Measurements from ENCODE around the gene ATP6V1C2.

Gene ATP6V1C2

DNA sequence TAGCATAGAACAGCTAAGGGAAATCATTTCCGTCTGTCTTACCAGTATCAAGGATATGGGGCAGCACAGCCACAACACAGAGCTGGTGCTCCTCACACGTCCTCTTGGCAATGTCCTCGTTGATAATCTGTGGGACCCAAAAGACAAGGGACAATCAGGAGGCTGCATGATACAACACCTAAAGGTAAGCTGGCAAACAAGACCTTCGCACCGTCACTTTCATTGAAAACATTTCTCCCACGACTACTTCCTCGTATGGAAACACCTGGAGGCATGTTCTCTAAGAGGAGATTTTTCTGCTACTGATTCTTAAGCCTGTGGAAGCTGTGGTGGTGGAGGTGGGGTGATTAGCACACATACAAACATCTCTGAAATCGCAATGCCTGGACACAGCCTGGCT, 67.4 kb downstream of the ATP6V1C2 start:
- POLR2A ChIA-PET: no interaction called here
- H3K4me3 ChIP-seq (ENCODE audit: low read depth, low read length): no peak overlapping the region
- H3K9me3 ChIP-seq (ENCODE audit: control insufficient read depth, insufficient read depth, low read depth, low read length): no peaks in the 10 kb centered on the region
- no peaks in the 10 kb centered on the region for H3K4me1 ChIP-seq (ENCODE audit: control insufficient read depth, insufficient read depth, low read length)
- no peak overlapping the region for H3K27ac ChIP-seq (ENCODE audit: extremely low read depth, low read depth, low read length)
- TF ChIP-seq ZNF555 (tag by site-specific recombination; conservative IDR thresholded peaks at IDR 0.05) (no peak), ZEB2 (tag by site-specific recombination; IDR thresholded peaks at IDR 0.05) (no peak), ZBTB1 (tag by site-specific recombination; IDR thresholded peaks at IDR 0.05) (no peak), ZNF704 (tag by site-specific recombination; IDR thresholded peaks at IDR 0.05) (no peak), ZIC2 (tag by site-specific recombination; IDR thresholded peaks at IDR 0.05) (no peak), IKZF3 (tag by site-specific recombination; IDR thresholded peaks at IDR 0.05) (no peak), YY2 (tag by site-specific recombination; IDR thresholded peaks at IDR 0.05) (no peak), ZNF112 (tag by site-specific recombination; IDR thresholded peaks at IDR 0.05) (no peak), GLI2 (tag by site-specific recombination; IDR thresholded peaks at IDR 0.05; ENCODE audit: borderline replicate concordance, low read depth) (no peak), ZNF133 (tag by site-specific recombination; IDR thresholded peaks at IDR 0.05) (no peak)
- TF ChIP-seq, protein P1, sequence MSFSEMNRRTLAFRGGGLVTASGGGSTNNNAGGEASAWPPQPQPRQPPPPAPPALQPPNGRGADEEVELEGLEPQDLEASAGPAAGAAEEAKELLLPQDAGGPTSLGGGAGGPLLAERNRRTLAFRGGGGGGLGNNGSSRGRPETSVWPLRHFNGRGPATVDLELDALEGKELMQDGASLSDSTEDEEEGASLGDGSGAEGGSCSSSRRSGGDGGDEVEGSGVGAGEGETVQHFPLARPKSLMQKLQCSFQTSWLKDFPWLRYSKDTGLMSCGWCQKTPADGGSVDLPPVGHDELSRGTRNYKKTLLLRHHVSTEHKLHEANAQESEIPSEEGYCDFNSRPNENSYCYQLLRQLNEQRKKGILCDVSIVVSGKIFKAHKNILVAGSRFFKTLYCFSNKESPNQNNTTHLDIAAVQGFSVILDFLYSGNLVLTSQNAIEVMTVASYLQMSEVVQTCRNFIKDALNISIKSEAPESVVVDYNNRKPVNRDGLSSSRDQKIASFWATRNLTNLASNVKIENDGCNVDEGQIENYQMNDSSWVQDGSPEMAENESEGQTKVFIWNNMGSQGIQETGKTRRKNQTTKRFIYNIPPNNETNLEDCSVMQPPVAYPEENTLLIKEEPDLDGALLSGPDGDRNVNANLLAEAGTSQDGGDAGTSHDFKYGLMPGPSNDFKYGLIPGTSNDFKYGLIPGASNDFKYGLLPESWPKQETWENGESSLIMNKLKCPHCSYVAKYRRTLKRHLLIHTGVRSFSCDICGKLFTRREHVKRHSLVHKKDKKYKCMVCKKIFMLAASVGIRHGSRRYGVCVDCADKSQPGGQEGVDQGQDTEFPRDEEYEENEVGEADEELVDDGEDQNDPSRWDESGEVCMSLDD (tag by site-specific recombination; IDR thresholded peaks at IDR 0.05): no peak
- CTCF ChIA-PET: interaction anchor here (0.5 to 1.5 kb wide), 3 partner anchors 23 to 894 kb away, joined by 4 to 5 read pairs (median 4); partner anchors contain the start of gene PDIA6
- H3K36me3 ChIP-seq (ENCODE audit: control insufficient read depth in 2 of 2, insufficient read depth in 1 of 2, low read length in 2 of 2): peaks cover 69 to 98% of the 10 kb centered on the region in 2 experiments

GRCh38 chr2:10790228-10790973, 69.0 kb downstream of the ATP6V1C2 start:
- H3K4me1 ChIP-seq (ENCODE audit: control insufficient read depth, insufficient read depth, low read length): no peaks in the 10 kb centered on the region
- TF ChIP-seq ZNF146 (tag by site-specific recombination; IDR thresholded peaks at IDR 0.05): no peak
- no peak for TF ChIP-seq ZNF555 (tag by site-specific recombination; conservative IDR thresholded peaks at IDR 0.05)
- TF ChIP-seq, protein P2, sequence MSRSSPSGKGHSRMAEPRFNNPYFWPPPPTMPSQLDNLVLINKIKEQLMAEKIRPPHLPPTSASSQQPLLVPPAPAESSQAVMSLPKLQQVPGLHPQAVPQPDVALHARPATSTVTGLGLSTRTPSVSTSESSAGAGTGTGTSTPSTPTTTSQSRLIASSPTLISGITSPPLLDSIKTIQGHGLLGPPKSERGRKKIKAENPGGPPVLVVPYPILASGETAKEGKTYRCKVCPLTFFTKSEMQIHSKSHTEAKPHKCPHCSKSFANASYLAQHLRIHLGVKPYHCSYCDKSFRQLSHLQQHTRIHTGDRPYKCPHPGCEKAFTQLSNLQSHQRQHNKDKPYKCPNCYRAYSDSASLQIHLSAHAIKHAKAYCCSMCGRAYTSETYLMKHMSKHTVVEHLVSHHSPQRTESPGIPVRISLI (tag by site-specific recombination; IDR thresholded peaks at IDR 0.05): no peak
- TF ChIP-seq, protein P3, sequence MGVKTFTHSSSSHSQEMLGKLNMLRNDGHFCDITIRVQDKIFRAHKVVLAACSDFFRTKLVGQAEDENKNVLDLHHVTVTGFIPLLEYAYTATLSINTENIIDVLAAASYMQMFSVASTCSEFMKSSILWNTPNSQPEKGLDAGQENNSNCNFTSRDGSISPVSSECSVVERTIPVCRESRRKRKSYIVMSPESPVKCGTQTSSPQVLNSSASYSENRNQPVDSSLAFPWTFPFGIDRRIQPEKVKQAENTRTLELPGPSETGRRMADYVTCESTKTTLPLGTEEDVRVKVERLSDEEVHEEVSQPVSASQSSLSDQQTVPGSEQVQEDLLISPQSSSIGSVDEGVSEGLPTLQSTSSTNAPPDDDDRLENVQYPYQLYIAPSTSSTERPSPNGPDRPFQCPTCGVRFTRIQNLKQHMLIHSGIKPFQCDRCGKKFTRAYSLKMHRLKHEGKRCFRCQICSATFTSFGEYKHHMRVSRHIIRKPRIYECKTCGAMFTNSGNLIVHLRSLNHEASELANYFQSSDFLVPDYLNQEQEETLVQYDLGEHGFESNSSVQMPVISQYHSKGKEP (tag by site-specific recombination; IDR thresholded peaks at IDR 0.05): no peak
- TF ChIP-seq, protein P4, sequence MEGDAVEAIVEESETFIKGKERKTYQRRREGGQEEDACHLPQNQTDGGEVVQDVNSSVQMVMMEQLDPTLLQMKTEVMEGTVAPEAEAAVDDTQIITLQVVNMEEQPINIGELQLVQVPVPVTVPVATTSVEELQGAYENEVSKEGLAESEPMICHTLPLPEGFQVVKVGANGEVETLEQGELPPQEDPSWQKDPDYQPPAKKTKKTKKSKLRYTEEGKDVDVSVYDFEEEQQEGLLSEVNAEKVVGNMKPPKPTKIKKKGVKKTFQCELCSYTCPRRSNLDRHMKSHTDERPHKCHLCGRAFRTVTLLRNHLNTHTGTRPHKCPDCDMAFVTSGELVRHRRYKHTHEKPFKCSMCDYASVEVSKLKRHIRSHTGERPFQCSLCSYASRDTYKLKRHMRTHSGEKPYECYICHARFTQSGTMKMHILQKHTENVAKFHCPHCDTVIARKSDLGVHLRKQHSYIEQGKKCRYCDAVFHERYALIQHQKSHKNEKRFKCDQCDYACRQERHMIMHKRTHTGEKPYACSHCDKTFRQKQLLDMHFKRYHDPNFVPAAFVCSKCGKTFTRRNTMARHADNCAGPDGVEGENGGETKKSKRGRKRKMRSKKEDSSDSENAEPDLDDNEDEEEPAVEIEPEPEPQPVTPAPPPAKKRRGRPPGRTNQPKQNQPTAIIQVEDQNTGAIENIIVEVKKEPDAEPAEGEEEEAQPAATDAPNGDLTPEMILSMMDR (tag by site-specific recombination; IDR thresholded peaks at IDR 0.05): no peak
- no peak for TF ChIP-seq ZNF311 (tag by site-specific recombination; IDR thresholded peaks at IDR 0.05; ENCODE audit: borderline replicate concordance)
- TF ChIP-seq ZFHX2 (tag by site-specific recombination; conservative IDR thresholded peaks at IDR 0.05): no peak
- H3K9me3 ChIP-seq (ENCODE audit: control insufficient read depth, insufficient read depth, low read depth, low read length): no peaks in the 10 kb centered on the region
- CTCF ChIA-PET: interaction anchor here (0.6 to 1.5 kb wide), 3 partner anchors 26 to 158 kb away, joined by 3 to 5 read pairs (median 3); no protein-coding TSS in a partner anchor
- H3K36me3 ChIP-seq (ENCODE audit: control insufficient read depth in 2 of 2, insufficient read depth in 1 of 2, low read length in 2 of 2): peaks cover 58 to 93% of the 10 kb centered on the region in 2 experiments
- H3K27ac ChIP-seq (ENCODE audit: extremely low read depth, low read depth, low read length): no peak overlapping the region
- no peak overlapping the region for H3K4me3 ChIP-seq (ENCODE audit: low read depth, low read length)
- POLR2A ChIA-PET: interaction anchor here (1.3 kb wide), 1 partner anchor 22 kb away, joined by 3 read pairs; no protein-coding TSS in a partner anchor

Measured in HEK293 (cell line).